DOHH2 (cell line): Measurements from ENCODE around the gene ANKRD34A.

Experiments
- EZH2phosphoT487 ChIP-seq: fragments of 200-600 bp; sonication (generic); IDR thresholded peaks from 2 replicates; pipeline ENCODE4 v1.6.1; 2017; ENCODE audit warnings: borderline replicate concordance, mild to moderate bottlenecking, antibody characterized with exemption, low read length, moderate library complexity, mixed read lengths
- TF ChIP-seq, protein P1 (sequence below): fragments of 200-600 bp; sonication (generic); IDR thresholded peaks from one replicate; pipeline ENCODE4 v1.5.1; 2014; ENCODE audit warnings: antibody characterized with exemption, mild to moderate bottlenecking, low read depth, low read length; ENCODE audit not compliant: poor library complexity, severe bottlenecking

GRCh38 chr1:146010126-146010738 lies 45.9 kb upstream of the ANKRD34A start:
- TF ChIP-seq, protein P1, sequence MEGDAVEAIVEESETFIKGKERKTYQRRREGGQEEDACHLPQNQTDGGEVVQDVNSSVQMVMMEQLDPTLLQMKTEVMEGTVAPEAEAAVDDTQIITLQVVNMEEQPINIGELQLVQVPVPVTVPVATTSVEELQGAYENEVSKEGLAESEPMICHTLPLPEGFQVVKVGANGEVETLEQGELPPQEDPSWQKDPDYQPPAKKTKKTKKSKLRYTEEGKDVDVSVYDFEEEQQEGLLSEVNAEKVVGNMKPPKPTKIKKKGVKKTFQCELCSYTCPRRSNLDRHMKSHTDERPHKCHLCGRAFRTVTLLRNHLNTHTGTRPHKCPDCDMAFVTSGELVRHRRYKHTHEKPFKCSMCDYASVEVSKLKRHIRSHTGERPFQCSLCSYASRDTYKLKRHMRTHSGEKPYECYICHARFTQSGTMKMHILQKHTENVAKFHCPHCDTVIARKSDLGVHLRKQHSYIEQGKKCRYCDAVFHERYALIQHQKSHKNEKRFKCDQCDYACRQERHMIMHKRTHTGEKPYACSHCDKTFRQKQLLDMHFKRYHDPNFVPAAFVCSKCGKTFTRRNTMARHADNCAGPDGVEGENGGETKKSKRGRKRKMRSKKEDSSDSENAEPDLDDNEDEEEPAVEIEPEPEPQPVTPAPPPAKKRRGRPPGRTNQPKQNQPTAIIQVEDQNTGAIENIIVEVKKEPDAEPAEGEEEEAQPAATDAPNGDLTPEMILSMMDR, result no peak
- TF ChIP-seq EZH2phosphoT487, result no peak
